Naive thymus-derived CD8-positive, alpha-beta T cell (primary cell): Measurements from ENCODE around the gene MAP4. TPM values are rescaled to one million over a fixed set of nuclear protein-coding genes. Genes with fewer than 3 reads are reported as not detected.

Experiments used
- ATAC-seq, 2 donors: fragments of 150-1000 bp; cut with Tn5 transposase in 1 of 2; sonication (Bioruptor Pico), chemical (Tn5 transposase) in 1 of 2; 1 replicate in 1 of 2; 2 replicates in 1 of 2; pipeline ENCODE4 v1.10.0; 2021; ENCODE audit warnings: mild to moderate bottlenecking in 2 of 2, moderate library complexity in 2 of 2
- POLR2A ChIA-PET: fragments of 350-600 bp; sonication (Branson Sonifier 250); formaldehyde crosslinking; loops from one replicate; lab custom pipeline; 2021; ENCODE audit warnings: antibody characterized with exemption; lab: Charles Lee
- DNase-seq, 10 donors: peaks; one replicate each; pipeline versions ENCODE4 v3.0.0 to v3.0.0-alpha.2; 2020 to 2022
- H3K27ac Mint-ChIP-seq, 10 donors: one replicate each; pipeline ENCODE4 v1.8.0; 2020 to 2022; ENCODE audit warnings: mild to moderate bottlenecking in 10 of 10, mixed read lengths in 10 of 10, moderate library complexity in 4 of 10, inconsistent platforms in 1 of 10
- H3K27me3 Mint-ChIP-seq, 5 donors: one replicate each; pipeline ENCODE4 v1.8.0; 2021 to 2022; ENCODE audit warnings: mixed read lengths in 5 of 5
- H3K36me3 Mint-ChIP-seq, 3 donors: one replicate each; pipeline ENCODE4 v1.8.0; 2020 to 2022; ENCODE audit warnings: mixed read lengths in 3 of 3, mild to moderate bottlenecking in 2 of 3, inconsistent platforms in 1 of 3
- H3K4me1 Mint-ChIP-seq, 4 donors: one replicate each; pipeline ENCODE4 v1.8.0; 2021 to 2022; ENCODE audit warnings: mixed read lengths in 4 of 4
- H3K4me3 Mint-ChIP-seq, 10 donors: one replicate each; pipeline ENCODE4 v1.8.0; 2020 to 2022; ENCODE audit warnings: mild to moderate bottlenecking in 10 of 10, mixed read lengths in 10 of 10, moderate library complexity in 6 of 10, inconsistent platforms in 1 of 10
- H3K9me3 Mint-ChIP-seq, 9 donors: one replicate each; pipeline ENCODE4 v1.8.0; 2020 to 2022; ENCODE audit warnings: mixed read lengths in 9 of 9, mild to moderate bottlenecking in 3 of 9, inconsistent platforms in 1 of 9, moderate library complexity in 1 of 9
- polyA plus RNA-seq, 3 donors: library from polyadenylated mRNA; unstranded; fragments of 300-500 nt; fragmentation: Illumina TruSeq; gene quantifications; one replicate each; pipeline ENCODE4 v1.2.3, GENCODE V29; 2021
- total RNA-seq, 8 experiments: library from RNA in 2 of 8; stranded (reverse) in 2 of 8; gene quantifications; one replicate each; pipeline ENCODE4 v1.2.3 and lab custom pipeline; 2021 to 2026

MAP4 gene
- total and polyA plus RNA-seq, 5 experiments from 2014 or later: 17.8 to 56.8 (median 29.5) TPM

GRCh38 chr3:48034000-48034516 is 17.8 kb upstream of the MAP4 start:
- peaks cover 10 to 22% (median 17%) of the 10 kb centered on the region in 4 donors for H3K4me1 Mint-ChIP-seq
- POLR2A ChIA-PET: no interaction called here
- no peaks in the 10 kb centered on the region for H3K27me3 Mint-ChIP-seq
- no peak overlapping the region for H3K4me3 Mint-ChIP-seq
- H3K36me3 Mint-ChIP-seq: peaks cover 0 to 3% (median 0%) of the 10 kb centered on the region in 3 donors
- peak overlapping the region in 2 of 10 donors; percentile 26 to 76 for H3K27ac Mint-ChIP-seq
- ATAC-seq: no peak
- no peak for DNase-seq
- H3K9me3 Mint-ChIP-seq: no peaks in the 10 kb centered on the region

- ATAC-seq (no peak), DNase-seq (no peak)
- POLR2A ChIA-PET: no interaction called here
- Mint-ChIP-seq H3K27me3 (no peaks in the 10 kb centered on the region), H3K36me3 (peaks cover 0 to 3% (median 0%) of the 10 kb centered on the region in 3 donors), H3K9me3 (no peaks in the 10 kb centered on the region), H3K4me3 (no peak overlapping the region), H3K27ac (no peak overlapping the region), H3K4me1 (peaks cover 11 to 13% (median 13%) of the 10 kb centered on the region in 4 donors)
Measured at GRCh38 chr3:48030188-48030587, 14.0 kb upstream of the MAP4 start.

GRCh38 chr3:48026951-48027908 is 11.0 kb upstream of the MAP4 start:
- peak overlapping the region in 3 of 10 donors; percentile 5 to 41 (median 6) for H3K27ac Mint-ChIP-seq
- no peak overlapping the region for H3K4me3 Mint-ChIP-seq
- H3K4me1 Mint-ChIP-seq: peaks cover 5 to 7% (median 6%) of the 10 kb centered on the region in 4 donors
- H3K9me3 Mint-ChIP-seq: no peaks in the 10 kb centered on the region
- ATAC-seq: no peak
- no peak for DNase-seq
- no peaks in the 10 kb centered on the region for H3K27me3 Mint-ChIP-seq
- POLR2A ChIA-PET: interaction anchor here (0.6 kb wide), 1 partner anchor 242 kb away, joined by 8 read pairs; no protein-coding TSS in a partner anchor
- peaks cover 0 to 3% (median 0%) of the 10 kb centered on the region in 3 donors for H3K36me3 Mint-ChIP-seq

GRCh38 chr3:48026098-48026497 is 9.9 kb upstream of the MAP4 start:
- no peak for DNase-seq
- H3K4me3 Mint-ChIP-seq: no peak overlapping the region
- no peaks in the 10 kb centered on the region for H3K9me3 Mint-ChIP-seq
- H3K27me3 Mint-ChIP-seq: no peaks in the 10 kb centered on the region
- POLR2A ChIA-PET: no interaction called here
- no peak overlapping the region for H3K27ac Mint-ChIP-seq
- peaks cover 0 to 6% (median 0%) of the 10 kb centered on the region in 3 donors for H3K36me3 Mint-ChIP-seq
- no peak for ATAC-seq
- peaks cover 0 to 11% (median 6%) of the 10 kb centered on the region in 4 donors for H3K4me1 Mint-ChIP-seq

- H3K4me3 Mint-ChIP-seq: no peak overlapping the region
- H3K9me3 Mint-ChIP-seq: no peaks in the 10 kb centered on the region
- DNase-seq (no peak), ATAC-seq (no peak)
- H3K36me3 Mint-ChIP-seq: peaks cover 0 to 4% (median 0%) of the 10 kb centered on the region in 3 donors
- H3K27ac Mint-ChIP-seq: no peak overlapping the region
- no peaks in the 10 kb centered on the region for H3K27me3 Mint-ChIP-seq
- POLR2A ChIA-PET: interaction anchor here (0.7 kb wide), 1 partner anchor 278 kb away, joined by 3 read pairs; no protein-coding TSS in a partner anchor
- H3K4me1 Mint-ChIP-seq: peaks cover 0 to 10% (median 4%) of the 10 kb centered on the region in 4 donors
Measured at GRCh38 chr3:48024401-48024800, 8.2 kb upstream of the MAP4 start.

GRCh38 chr3:48023377-48023776 is 7.2 kb upstream of the MAP4 start:
- Mint-ChIP-seq H3K4me1 (peaks cover 0 to 13% (median 7%) of the 10 kb centered on the region in 4 donors), H3K36me3 (peaks cover 0 to 7% (median 0%) of the 10 kb centered on the region in 3 donors), H3K4me3 (no peak overlapping the region), H3K27ac (no peak overlapping the region), H3K27me3 (no peaks in the 10 kb centered on the region), H3K9me3 (no peaks in the 10 kb centered on the region)
- no peak for DNase-seq
- POLR2A ChIA-PET: no interaction called here
- ATAC-seq: no peak

- no peak for ATAC-seq
- no peaks in the 10 kb centered on the region for H3K27me3 Mint-ChIP-seq
- H3K4me1 Mint-ChIP-seq: peaks cover 8 to 19% (median 12%) of the 10 kb centered on the region in 4 donors
- POLR2A ChIA-PET: no interaction called here
- no peak for DNase-seq
- H3K4me3 Mint-ChIP-seq: no peak overlapping the region
- H3K36me3 Mint-ChIP-seq: peaks cover 0 to 10% (median 0%) of the 10 kb centered on the region in 3 donors
- H3K27ac Mint-ChIP-seq: no peak overlapping the region
- H3K9me3 Mint-ChIP-seq: no peaks in the 10 kb centered on the region
Measured at GRCh38 chr3:48022178-48022577, 6.0 kb upstream of the MAP4 start.

- ATAC-seq (no peak), DNase-seq (no peak)
- H3K9me3 Mint-ChIP-seq: no peaks in the 10 kb centered on the region
- H3K4me3 Mint-ChIP-seq: no peak overlapping the region
- peaks cover 16 to 43% (median 38%) of the 10 kb centered on the region in 4 donors for H3K4me1 Mint-ChIP-seq
- H3K27me3 Mint-ChIP-seq: no peaks in the 10 kb centered on the region
- H3K27ac Mint-ChIP-seq: peak overlapping the region in 2 of 10 donors; percentile 43 to 46
- POLR2A ChIA-PET: interaction anchor here (0.6 kb wide), 1 partner anchor 302 kb away, joined by 6 read pairs; no protein-coding TSS in a partner anchor
- peaks cover 0 to 10% (median 0%) of the 10 kb centered on the region in 3 donors for H3K36me3 Mint-ChIP-seq
Measured at GRCh38 chr3:48018841-48019240, 2.6 kb upstream of the MAP4 start.

GRCh38 chr3:48015431-48016180 is 610 bp downstream of the MAP4 start:
- Mint-ChIP-seq H3K4me1 (peaks cover 17 to 49% (median 43%) of the 10 kb centered on the region in 4 donors), H3K4me3 (no peak overlapping the region), H3K27me3 (no peaks in the 10 kb centered on the region), H3K27ac (peak overlapping the region in 3 of 10 donors; percentile 25 to 80 (median 78)), H3K36me3 (peaks cover 0 to 6% (median 0%) of the 10 kb centered on the region in 3 donors), H3K9me3 (no peaks in the 10 kb centered on the region)
- DNase-seq (no peak), ATAC-seq (no peak)
- POLR2A ChIA-PET: no interaction called here

- POLR2A ChIA-PET: no interaction called here
- H3K4me1 Mint-ChIP-seq: peaks cover 17 to 49% (median 42%) of the 10 kb centered on the region in 4 donors
- H3K27me3 Mint-ChIP-seq: no peaks in the 10 kb centered on the region
Measured at GRCh38 chr3:48014358-48014757, 1.9 kb downstream of the MAP4 start.

GRCh38 chr3:48013288-48013980 is 2.8 kb downstream of the MAP4 start:
- H3K9me3 Mint-ChIP-seq: no peaks in the 10 kb centered on the region
- no peak for ATAC-seq
- no peaks in the 10 kb centered on the region for H3K27me3 Mint-ChIP-seq
- no peak overlapping the region for H3K4me3 Mint-ChIP-seq
- H3K4me1 Mint-ChIP-seq: peaks cover 17 to 49% (median 39%) of the 10 kb centered on the region in 4 donors
- POLR2A ChIA-PET: no interaction called here
- peaks cover 0 to 3% (median 0%) of the 10 kb centered on the region in 3 donors for H3K36me3 Mint-ChIP-seq
- peak overlapping the region in 7 of 10 donors; percentile 5 to 57 (median 31) for H3K27ac Mint-ChIP-seq
- DNase-seq: no peak

More at GRCh38 chr3:48014358-48014757, 1.9 kb downstream of the MAP4 start:
- peaks cover 0 to 6% (median 0%) of the 10 kb centered on the region in 3 donors for H3K36me3 Mint-ChIP-seq
- no peak for DNase-seq
- no peaks in the 10 kb centered on the region for H3K9me3 Mint-ChIP-seq
- H3K4me3 Mint-ChIP-seq: no peak overlapping the region
- H3K27ac Mint-ChIP-seq: peak overlapping the region in 2 of 10 donors; percentile 31 to 57
- no peak for ATAC-seq

GRCh38 chr3:48012659-48013058 is 3.6 kb downstream of the MAP4 start:
- peak overlapping the region in 1 of 10 donors; percentile 9 for H3K27ac Mint-ChIP-seq
- DNase-seq (no peak), ATAC-seq (no peak)
- peaks cover 18 to 46% (median 36%) of the 10 kb centered on the region in 4 donors for H3K4me1 Mint-ChIP-seq
- no peak overlapping the region for H3K4me3 Mint-ChIP-seq
- POLR2A ChIA-PET: no interaction called here
- no peaks in the 10 kb centered on the region for H3K36me3 Mint-ChIP-seq
- no peaks in the 10 kb centered on the region for H3K9me3 Mint-ChIP-seq
- no peaks in the 10 kb centered on the region for H3K27me3 Mint-ChIP-seq
